UCSD-AML1 (cell line): ENCODE results near the gene FRZB.

Source experiments
- DNase-seq: peaks from one replicate; lab custom pipeline; 2025; ENCODE audit not compliant: unreplicated experiment; lab: John Stamatoyannopoulos, UW

Gene FRZB

DNA sequence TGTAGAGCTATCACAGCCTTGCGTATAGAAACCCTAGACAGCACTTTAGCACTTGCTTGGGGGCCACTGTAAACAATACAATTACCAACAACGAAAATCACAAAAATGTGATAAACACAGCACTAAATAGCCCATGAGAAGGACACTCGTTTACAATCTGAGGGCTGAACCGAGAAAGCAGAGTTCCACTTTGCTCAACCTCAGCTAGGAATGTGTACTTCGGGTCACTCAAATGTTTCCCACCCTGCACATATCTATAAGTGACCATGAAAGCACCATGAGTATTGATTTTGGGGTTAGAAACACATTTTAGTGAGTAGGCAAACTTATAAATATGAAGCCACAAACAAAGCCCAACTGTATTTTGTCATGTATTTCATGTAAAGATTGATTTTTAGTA lies 62.3 kb downstream of the FRZB start:
- no peak for DNase-seq

GRCh38 chr2:182798736-182799135 lies 67.7 kb downstream of the FRZB start:
- DNase-seq: no peak

GRCh38 chr2:182792441-182792840 lies 74.0 kb downstream of the FRZB start:
- no peak for DNase-seq

GRCh38 chr2:182784777-182785176 lies 81.7 kb downstream of the FRZB start:
- no peak for DNase-seq

- DNase-seq: no peak
Measured at GRCh38 chr2:182784058-182784706, 82.3 kb downstream of the FRZB start.
